Fibroblast of gingiva (primary cell): ENCODE data around the gene REEP1.

Experiments
- DNase-seq: peaks from one replicate; pipeline ENCODE4 v3.0.0-alpha.2; 2011; ENCODE audit warnings: low read depth

Gene REEP1

GRCh38 chr2:86195808-86196387, 141.5 kb downstream of the REEP1 start:
- DNase-seq: no peak

GRCh38 chr2:86195055-86195807, 142.2 kb downstream of the REEP1 start, which contains the start of gene IMMT:
TSS of gene IMMT (minus strand) at chr2:86195462. CDS start at chr2:86195382, 80 bp downstream.
- peak; percentile 98 for DNase-seq

- no peak for DNase-seq
These were observed 142.7 kb downstream of the REEP1 start for GRCh38 chr2:86194751-86195054.

- no peak for DNase-seq
These were observed 143.4 kb downstream of the REEP1 start for GRCh38 chr2:86193901-86194567.

- DNase-seq: no peak
These were observed 147.5 kb downstream of the REEP1 start for GRCh38 chr2:86189782-86190416.

GRCh38 chr2:86186431-86186830, 151.0 kb downstream of the REEP1 start:
- DNase-seq: no peak

- no peak for DNase-seq
These were observed 151.8 kb downstream of the REEP1 start for GRCh38 chr2:86185517-86186212.

GRCh38 chr2:86176597-86176996, 160.8 kb downstream of the REEP1 start:
- no peak for DNase-seq

GRCh38 chr2:86175828-86176227, 161.6 kb downstream of the REEP1 start:
- no peak for DNase-seq

GRCh38 chr2:86174445-86174844, 163.0 kb downstream of the REEP1 start:
- DNase-seq: no peak

- DNase-seq: no peak
These were observed 164.8 kb downstream of the REEP1 start for GRCh38 chr2:86172610-86173009.

GRCh38 chr2:86171295-86171694, 166.1 kb downstream of the REEP1 start:
- no peak for DNase-seq

- DNase-seq: no peak
These were observed 167.0 kb downstream of the REEP1 start for GRCh38 chr2:86170449-86170848.
